Stimulated activated CD4-positive, alpha-beta T cell treated with anti-CD3 and anti-CD28 coated beads, Interleukin-1b, Interleukin-23, amount 100 ng/mL, for 24 hours (primary cell): ENCODE data around the gene LITAFD.
"Not testable (repeated sequence)": the region's sequence is repeated elsewhere in the genome, so short reads cannot be mapped to it uniquely, and the experiment has no call there.

Source experiments
- DNase-seq, 4 experiments: peaks; one replicate each; pipeline ENCODE4 v3.0.0-alpha.2; 2020; ENCODE audit warnings: low read depth in 4 of 4, low spot score in 1 of 4

The LITAFD gene

DNA sequence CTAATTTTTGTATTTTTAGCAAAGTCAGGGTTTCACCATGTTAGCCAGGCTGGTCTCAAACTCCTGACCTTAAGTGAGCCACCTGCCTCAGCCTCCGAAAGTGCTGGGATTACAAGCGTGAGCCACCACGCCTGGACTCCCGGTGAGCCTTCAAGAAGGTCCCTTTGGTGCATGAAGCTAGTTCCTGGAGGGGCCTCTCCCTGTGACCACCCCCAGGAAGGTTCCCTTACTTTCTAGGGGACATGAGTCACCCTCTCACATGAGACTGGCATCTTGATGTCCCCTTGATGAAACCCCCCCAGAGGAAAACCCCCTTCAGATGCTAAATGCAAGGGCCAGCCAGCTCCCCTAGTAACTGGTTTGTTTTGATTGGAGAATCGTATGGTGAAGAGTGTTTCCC lies 26.2 kb upstream of the LITAFD start:
- DNase-seq = no peak

- no peak for DNase-seq
Measured at GRCh38 chr16:8858994-8859912, 22.9 kb upstream of the LITAFD start.

- no peak for DNase-seq
Measured at GRCh38 chr16:8859913-8860881, 22.0 kb upstream of the LITAFD start.

DNA sequence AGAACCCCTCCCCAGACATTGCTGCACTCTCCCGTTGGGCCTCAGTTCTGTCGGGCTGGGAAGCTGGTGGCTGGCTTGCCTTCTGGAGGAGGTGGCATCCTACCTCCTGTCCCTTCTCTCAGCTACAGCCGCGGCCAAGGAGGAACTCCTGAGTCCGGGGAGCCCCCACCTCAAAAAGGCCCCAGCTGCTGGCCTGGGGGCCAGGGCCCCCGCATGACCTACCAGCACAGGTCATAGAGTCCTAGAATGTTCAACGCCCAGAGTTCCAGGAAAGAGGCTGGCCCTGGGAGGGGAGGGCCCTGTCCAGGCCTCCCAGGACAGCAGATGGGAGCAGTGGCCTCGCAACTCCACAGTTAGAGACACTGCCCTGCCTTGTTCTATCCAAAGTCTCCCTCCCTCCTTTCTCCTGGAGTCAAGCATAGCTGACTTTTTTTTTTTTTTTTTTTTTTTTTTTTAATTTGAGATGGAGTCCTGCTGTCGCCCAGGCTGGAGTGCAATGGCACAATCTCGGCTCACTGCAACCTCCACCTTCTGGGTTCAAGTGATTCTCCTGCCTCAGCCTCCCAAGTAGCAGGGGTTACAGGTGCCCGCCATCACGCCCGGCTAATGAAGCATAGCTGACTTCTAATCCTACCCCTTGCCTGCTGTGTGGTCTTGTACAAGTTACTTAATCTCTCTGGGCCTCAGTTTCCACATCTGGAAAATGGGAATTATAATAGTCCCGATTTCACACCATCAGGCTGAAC lies 20.4 kb upstream of the LITAFD start:
- no peak for DNase-seq

DNA sequence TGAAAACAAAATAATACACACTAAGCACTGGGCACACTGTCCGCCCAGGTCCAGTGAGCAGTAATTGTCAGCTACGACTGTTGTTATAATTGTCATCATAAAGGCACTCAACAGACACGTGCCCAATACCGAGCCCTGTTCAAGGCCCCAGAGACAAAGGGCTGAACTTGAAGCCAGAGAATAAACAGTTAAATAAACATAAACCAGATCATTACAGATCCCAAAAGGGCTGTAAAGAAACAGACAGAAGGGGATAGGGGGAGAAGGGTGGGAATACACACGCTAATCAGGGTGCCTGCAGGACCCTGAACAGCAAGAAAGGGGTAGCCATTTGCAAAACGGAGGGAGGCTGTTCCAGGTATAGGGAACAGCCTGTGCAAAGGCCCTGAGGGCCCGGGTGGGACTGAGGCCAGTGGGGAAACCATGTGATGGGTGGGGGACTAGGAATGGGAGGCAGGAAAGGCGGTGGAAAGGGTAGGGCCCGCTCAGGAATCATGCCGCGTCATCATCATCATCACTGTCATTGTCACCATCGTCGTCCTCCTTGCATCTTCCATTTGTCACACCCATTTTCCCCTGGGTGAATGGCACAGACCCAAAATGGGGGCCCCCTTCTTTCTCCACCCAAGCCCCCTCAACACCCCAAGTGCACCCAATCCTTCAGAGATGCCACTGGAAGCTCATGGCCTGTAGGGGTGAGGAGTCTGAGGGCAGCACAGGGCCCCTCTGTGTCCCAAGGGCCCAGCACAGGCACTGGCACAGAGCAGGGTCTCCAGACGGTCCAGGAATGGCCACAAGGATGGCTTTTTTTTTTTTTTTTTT lies 19.6 kb upstream of the LITAFD start:
- DNase-seq = no peak

- DNase-seq = no peak
Measured at GRCh38 chr16:8863594-8864424, 18.3 kb upstream of the LITAFD start.

DNA sequence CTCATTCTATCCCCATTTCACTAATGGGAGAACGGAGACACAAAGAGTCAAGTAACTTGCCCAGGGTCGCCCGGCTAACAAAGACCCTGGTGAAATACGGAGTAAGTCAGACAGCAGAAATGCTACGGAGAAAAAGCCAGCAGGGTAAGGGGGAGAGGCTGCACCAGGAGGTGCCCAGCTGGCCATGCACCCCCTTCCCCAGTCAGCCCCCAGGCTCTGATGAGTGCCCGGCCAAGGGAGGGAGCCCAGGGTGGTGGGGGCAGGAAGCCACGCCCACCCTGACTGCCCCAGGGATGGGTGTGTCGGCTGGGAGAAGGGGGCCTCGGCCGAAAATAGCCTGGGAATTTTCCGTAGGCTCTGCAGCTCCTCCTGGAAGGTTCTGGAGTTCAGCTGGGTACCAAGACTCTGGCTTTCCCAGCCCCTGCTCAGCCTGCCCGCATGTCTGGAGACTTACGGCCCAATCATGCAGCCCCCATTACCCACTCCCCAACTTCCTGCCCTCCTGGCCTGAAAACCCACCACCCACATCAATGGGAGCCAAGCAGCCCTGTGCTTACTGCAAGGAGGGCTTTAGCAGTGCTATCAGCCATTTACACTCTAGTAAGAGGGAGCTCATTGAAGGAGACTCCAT lies 17.6 kb upstream of the LITAFD start:
- DNase-seq = no peak

DNA sequence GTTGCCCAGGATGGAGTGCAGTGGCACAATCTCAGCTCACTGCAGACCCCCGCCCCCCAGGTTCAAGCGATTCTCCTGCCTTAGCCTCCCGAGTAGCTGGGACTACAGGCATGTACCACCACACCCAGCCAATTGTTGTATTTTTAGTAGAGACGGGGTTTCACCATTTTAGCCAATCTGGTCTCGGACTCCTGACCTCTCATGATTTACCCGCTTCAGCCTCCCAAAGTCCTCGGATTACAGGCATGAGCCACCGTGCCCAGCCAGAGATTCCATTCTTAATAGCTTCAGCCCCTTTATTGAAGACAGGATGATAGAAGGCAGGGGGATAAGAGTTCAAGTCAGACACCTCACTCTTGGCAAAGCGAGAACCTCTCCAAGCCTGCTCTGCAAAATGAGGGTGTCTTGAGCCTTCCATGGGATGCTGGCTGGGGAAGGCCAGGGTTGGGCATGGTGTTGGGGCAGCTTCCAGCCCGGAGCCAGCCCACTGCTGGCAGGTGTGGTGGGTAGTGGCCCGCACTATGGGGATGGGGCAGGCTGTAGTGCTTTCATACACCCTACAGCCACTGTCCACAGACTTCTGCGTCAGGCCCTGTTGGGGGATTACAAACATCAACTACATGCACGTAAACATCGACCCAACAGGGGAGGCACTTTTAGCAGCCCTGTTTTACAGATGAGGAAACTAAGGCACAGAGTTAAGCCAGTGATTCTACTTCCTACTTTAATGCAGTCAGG lies 16.8 kb upstream of the LITAFD start:
- no peak for DNase-seq

GRCh38 chr16:8866118-8866883 lies 15.8 kb upstream of the LITAFD start:
- no peak for DNase-seq

- no peak for DNase-seq
Measured at GRCh38 chr16:8866884-8867215, 15.3 kb upstream of the LITAFD start.

GRCh38 chr16:8867216-8867931 lies 14.8 kb upstream of the LITAFD start:
- no peak for DNase-seq

DNA sequence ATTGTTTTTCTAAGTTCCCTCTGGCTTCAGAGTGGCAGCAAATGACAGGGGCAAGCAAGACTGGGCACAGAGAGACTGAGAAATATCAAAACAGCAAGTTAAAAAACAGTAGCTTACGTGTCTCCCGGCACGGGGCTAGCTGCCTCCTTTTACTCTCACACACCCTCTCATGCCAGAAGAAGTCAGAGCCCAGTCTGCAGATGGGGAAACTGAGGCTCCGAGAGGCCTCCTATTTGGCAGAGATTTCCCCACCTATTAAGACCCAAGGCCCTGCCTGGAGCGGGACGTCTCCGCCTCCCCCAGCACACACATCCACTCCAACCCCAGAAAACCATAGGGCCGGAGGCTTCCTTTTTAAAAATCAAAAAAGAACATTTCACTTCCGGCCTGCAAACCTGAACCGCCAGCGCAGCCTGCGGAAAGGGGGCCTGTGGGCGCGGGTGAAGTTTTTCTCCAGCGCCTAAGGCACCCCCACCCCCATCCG lies 14.2 kb upstream of the LITAFD start:
- DNase-seq = no peak

DNA sequence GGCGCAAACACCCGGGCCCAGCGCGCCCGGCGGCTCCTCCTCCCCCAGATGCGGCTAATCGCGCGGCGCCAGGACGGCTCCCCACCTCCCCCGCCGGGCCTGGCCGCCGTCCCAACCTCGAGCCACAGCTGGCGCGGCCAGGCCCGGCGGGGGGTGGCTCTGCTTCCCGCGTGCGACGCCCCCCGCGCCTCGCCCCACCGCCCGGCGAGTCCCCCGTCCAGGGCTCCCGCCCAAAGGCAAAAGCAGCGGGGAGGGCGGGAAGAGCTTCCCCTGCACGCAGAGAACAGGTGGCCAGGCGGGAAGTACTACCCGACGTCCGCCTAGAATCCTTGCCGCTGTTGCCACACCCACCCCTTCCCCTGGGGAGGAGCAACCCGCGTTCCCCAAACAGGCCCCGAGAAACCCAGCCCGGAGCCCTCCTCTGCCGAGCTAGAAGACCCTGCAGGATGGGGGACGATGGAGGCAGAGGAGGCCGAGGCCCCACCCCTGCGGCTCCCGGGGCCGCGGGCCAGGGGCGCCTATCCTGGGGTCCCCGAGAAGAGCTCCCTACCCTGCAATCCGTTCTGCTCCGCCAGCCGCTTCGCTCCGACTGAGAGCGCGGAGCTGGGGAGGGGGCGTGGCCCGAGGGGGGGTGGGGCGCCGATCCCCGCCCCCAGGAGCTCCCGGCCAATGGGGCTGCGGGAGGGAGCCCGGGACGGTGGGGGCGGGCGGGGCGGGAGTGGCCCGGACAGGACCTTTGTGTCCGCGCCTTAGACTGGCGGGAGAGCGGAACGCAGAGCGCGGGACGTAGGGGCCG lies 13.5 kb upstream of the LITAFD start, which contains the start of gene CARHSP1:
CARHSP1 (minus strand) TSS at position 591 of the 796 bp plus-strand sequence. CDS start 9,678 bp downstream, outside the sequence.
- DNase-seq = peak; percentile 53 to 81 (median 65)

DNA sequence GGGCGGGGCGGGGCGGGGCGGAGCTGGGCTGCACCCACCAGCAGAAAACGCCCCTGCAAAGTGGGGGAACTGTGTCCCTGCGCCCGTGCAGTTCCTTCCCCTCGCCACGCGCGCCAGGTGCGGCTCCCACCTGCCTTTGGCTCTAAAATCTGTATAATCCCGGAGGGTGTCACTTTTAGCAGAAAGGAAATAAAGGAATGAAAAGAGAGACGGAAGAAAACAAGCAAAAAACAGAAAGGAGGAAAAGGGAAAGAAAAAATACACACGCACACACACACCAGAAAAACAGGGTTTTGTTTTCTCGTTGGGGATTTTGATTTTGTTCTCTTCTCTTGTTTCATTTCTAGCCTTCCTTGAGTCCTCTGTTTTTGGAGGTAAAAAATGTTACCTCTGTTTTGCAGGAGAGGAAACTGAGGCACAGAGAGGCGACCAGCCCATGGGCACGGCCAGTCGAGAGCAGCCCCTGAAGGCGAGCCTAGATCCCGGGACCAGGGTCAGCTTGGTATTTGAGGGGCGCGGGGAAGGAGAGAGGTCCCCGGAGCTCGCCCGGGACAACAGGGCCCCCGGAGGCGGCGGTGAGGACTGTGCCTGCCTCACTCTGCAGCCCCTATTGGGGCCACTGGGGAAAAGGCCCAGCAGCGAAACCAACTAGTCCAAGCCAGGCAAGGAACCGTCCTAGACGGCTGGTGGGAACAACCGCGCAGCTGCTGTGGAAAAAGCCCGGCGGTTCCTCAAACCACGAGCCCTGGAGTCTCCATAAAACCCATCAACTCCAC lies 12.8 kb upstream of the LITAFD start:
- DNase-seq = no peak

GRCh38 chr16:8869988-8870241 lies 12.2 kb upstream of the LITAFD start:
- not testable (repeated sequence) for DNase-seq
